ENCODE measurements around the gene RREB1. TPM values are rescaled to one million over a fixed set of nuclear protein-coding genes. Genes with fewer than 3 reads are reported as not detected.

Gene RREB1
- total RNA-seq, 1 experiment from 2014 or later: 38.4 TPM

- H3K4me1 Mint-ChIP-seq (ENCODE audit: low read depth, unreplicated experiment): peaks cover 10% of the 10 kb centered on the region
- no peak overlapping the region for H3K4me3 Mint-ChIP-seq (ENCODE audit: low read depth, unreplicated experiment)
- peaks cover 7% of the 10 kb centered on the region for H3K36me3 Mint-ChIP-seq (ENCODE audit: insufficient read depth, unreplicated experiment)
- no peak overlapping the region for H3K27ac Mint-ChIP-seq (ENCODE audit: unreplicated experiment)
- CTCF ChIA-PET: no interaction called here
- TF ChIP-seq CTCF (IDR thresholded peaks at IDR 0.05; ENCODE audit: unreplicated experiment): no peak
- H3K9me3 Mint-ChIP-seq (ENCODE audit: low read depth, unreplicated experiment): no peaks in the 10 kb centered on the region
- H3K27me3 Mint-ChIP-seq (ENCODE audit: unreplicated experiment): no peaks in the 10 kb centered on the region
- no peak for DNase-seq
- no TSS peak for BruUV-seq (replicated peaks)
- intact Hi-C loops (cut with micrococcal nuclease; ENCODE audit: unreplicated experiment): no loop called here
Measured at GRCh38 chr6:7171733-7172132, 64.0 kb downstream of the RREB1 start.

- no peak overlapping the region for H3K27ac Mint-ChIP-seq (ENCODE audit: unreplicated experiment)
- H3K36me3 Mint-ChIP-seq (ENCODE audit: insufficient read depth, unreplicated experiment): peaks cover 9% of the 10 kb centered on the region
- CTCF ChIA-PET: interaction anchor here (0.7 kb wide), 1 partner anchor 29 kb away, joined by 3 read pairs; no protein-coding TSS in a partner anchor
- H3K4me1 Mint-ChIP-seq (ENCODE audit: low read depth, unreplicated experiment): peaks cover 6% of the 10 kb centered on the region
- H3K4me3 Mint-ChIP-seq (ENCODE audit: low read depth, unreplicated experiment): no peak overlapping the region
- intact Hi-C loops (cut with micrococcal nuclease; ENCODE audit: unreplicated experiment): no loop called here
- BruUV-seq (replicated peaks): no TSS peak
- H3K27me3 Mint-ChIP-seq (ENCODE audit: unreplicated experiment): no peaks in the 10 kb centered on the region
- no peak for DNase-seq
- no peak for TF ChIP-seq CTCF (IDR thresholded peaks at IDR 0.05; ENCODE audit: unreplicated experiment)
- H3K9me3 Mint-ChIP-seq (ENCODE audit: low read depth, unreplicated experiment): no peaks in the 10 kb centered on the region
Measured at GRCh38 chr6:7172649-7173048, 64.9 kb downstream of the RREB1 start.

- H3K4me3 Mint-ChIP-seq (ENCODE audit: low read depth, unreplicated experiment): no peak overlapping the region
- BruUV-seq (replicated peaks): no TSS peak
- peaks cover 6% of the 10 kb centered on the region for H3K4me1 Mint-ChIP-seq (ENCODE audit: low read depth, unreplicated experiment)
- H3K27me3 Mint-ChIP-seq (ENCODE audit: unreplicated experiment): no peaks in the 10 kb centered on the region
- intact Hi-C loops (cut with micrococcal nuclease; ENCODE audit: unreplicated experiment): no loop called here
- no peak for DNase-seq
- peaks cover 11% of the 10 kb centered on the region for H3K36me3 Mint-ChIP-seq (ENCODE audit: insufficient read depth, unreplicated experiment)
- no peak overlapping the region for H3K27ac Mint-ChIP-seq (ENCODE audit: unreplicated experiment)
- no peaks in the 10 kb centered on the region for H3K9me3 Mint-ChIP-seq (ENCODE audit: low read depth, unreplicated experiment)
- CTCF ChIA-PET: no interaction called here
- TF ChIP-seq CTCF (IDR thresholded peaks at IDR 0.05; ENCODE audit: unreplicated experiment): no peak
Measured at GRCh38 chr6:7173843-7174503, 66.2 kb downstream of the RREB1 start.

GRCh38 chr6:7175462-7175861, 67.7 kb downstream of the RREB1 start:
- no peak for TF ChIP-seq CTCF (IDR thresholded peaks at IDR 0.05; ENCODE audit: unreplicated experiment)
- intact Hi-C loops (cut with micrococcal nuclease; ENCODE audit: unreplicated experiment): no loop called here
- DNase-seq: no peak
- no peak overlapping the region for H3K4me3 Mint-ChIP-seq (ENCODE audit: low read depth, unreplicated experiment)
- H3K27ac Mint-ChIP-seq (ENCODE audit: unreplicated experiment): no peak overlapping the region
- H3K27me3 Mint-ChIP-seq (ENCODE audit: unreplicated experiment): no peaks in the 10 kb centered on the region
- peaks cover 6% of the 10 kb centered on the region for H3K4me1 Mint-ChIP-seq (ENCODE audit: low read depth, unreplicated experiment)
- no peaks in the 10 kb centered on the region for H3K9me3 Mint-ChIP-seq (ENCODE audit: low read depth, unreplicated experiment)
- H3K36me3 Mint-ChIP-seq (ENCODE audit: insufficient read depth, unreplicated experiment): peaks cover 16% of the 10 kb centered on the region
- CTCF ChIA-PET: no interaction called here
- BruUV-seq (replicated peaks): no TSS peak

All from Calu3 (cell line).